Measurements from ENCODE around the gene GPHN.

The GPHN gene

DNA sequence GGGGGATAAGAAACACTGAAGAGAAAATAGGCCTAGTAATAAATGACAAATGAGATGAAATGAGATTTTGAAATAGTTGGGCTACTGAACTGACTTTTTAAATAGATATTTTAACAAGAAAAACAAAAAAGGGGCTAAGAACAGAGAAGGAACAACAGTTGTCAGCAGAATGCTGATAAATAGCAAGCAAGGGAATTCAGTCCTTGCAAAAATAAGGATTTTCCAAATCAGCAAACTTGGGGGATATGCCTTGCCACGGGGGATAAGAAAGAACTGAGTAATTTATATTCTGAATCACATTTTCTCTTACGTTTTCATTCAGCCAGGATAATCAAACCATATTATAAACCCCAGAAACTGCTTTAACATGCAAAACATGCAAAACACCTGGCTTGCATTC lies 34.7 kb upstream of the GPHN start:
- DNase-seq (ENCODE audit: low read depth), result no peak
- H3K4me3 ChIP-seq (ENCODE audit: low read depth, low read length), result no peak overlapping the region
- TF ChIP-seq, protein P1, sequence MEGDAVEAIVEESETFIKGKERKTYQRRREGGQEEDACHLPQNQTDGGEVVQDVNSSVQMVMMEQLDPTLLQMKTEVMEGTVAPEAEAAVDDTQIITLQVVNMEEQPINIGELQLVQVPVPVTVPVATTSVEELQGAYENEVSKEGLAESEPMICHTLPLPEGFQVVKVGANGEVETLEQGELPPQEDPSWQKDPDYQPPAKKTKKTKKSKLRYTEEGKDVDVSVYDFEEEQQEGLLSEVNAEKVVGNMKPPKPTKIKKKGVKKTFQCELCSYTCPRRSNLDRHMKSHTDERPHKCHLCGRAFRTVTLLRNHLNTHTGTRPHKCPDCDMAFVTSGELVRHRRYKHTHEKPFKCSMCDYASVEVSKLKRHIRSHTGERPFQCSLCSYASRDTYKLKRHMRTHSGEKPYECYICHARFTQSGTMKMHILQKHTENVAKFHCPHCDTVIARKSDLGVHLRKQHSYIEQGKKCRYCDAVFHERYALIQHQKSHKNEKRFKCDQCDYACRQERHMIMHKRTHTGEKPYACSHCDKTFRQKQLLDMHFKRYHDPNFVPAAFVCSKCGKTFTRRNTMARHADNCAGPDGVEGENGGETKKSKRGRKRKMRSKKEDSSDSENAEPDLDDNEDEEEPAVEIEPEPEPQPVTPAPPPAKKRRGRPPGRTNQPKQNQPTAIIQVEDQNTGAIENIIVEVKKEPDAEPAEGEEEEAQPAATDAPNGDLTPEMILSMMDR (IDR thresholded peaks at IDR 0.05; ENCODE audit: insufficient read depth, low read depth, low read length, missing control alignments), result no peak

DNA sequence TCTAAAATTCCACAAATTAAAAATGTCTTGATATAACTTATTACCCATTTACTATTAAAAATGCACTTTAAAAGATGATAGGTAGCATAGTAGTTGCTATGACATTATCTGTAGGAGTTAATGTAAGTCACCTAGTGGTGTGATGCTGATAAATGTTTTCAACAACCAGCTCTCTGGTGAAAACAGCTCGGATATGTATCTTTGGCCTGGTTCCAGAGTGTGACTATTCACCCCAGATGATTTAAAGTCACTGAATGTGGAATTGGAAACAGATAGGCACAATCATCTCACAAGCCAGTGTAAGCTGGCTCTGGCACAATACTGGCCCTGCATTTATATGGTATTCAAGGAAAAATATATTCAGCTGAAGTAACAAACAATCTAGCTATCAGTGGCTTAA lies 31.0 kb upstream of the GPHN start:
- TF ChIP-seq, protein P1 (IDR thresholded peaks at IDR 0.05; ENCODE audit: insufficient read depth, low read depth, low read length, missing control alignments), result no peak
- DNase-seq (ENCODE audit: low read depth), result no peak
- H3K4me3 ChIP-seq (ENCODE audit: low read depth, low read length), result no peak overlapping the region

DNA sequence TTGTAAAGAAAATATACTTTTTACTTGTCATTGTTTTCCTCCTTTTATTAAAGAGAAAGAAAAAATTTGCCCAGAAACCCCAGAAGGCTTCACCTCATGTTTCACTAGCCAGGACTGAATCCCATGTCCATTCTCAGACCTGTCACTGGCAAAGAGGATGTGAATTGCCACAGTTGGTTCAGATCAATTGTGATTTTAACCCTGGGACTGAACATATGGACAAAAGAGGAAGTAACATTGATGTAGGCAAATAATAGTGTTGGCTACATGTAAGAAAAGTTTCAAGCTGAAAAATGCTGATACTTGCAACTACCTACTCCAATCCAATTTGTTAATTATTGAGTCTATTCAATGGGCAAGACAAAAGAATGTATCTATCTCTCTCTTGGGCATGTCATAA lies 30.4 kb upstream of the GPHN start:
- no peak overlapping the region for H3K4me3 ChIP-seq (ENCODE audit: low read depth, low read length)
- TF ChIP-seq, protein P1 (IDR thresholded peaks at IDR 0.05; ENCODE audit: insufficient read depth, low read depth, low read length, missing control alignments), result no peak
- no peak for DNase-seq (ENCODE audit: low read depth)

DNA sequence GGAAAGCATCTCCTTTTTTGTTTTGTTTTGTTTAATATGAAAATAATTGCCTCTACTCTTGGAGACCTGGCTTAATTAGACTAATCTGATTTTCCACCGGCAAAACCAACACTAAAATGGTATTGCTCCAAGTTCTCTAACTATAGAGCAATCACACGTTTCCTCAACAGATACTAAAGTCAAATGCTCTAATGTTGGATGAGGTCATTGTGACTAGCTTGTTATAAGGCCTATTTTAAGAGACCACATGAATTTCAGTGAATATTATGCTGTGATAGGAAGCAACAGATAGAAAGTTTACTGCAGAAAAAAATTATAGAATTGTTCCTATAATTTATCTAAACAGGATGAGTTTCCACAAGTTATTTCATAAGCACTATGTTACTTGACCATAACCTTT lies 25.1 kb upstream of the GPHN start:
- TF ChIP-seq, protein P1 (IDR thresholded peaks at IDR 0.05; ENCODE audit: insufficient read depth, low read depth, low read length, missing control alignments), result no peak
- H3K4me3 ChIP-seq (ENCODE audit: low read depth, low read length), result no peak overlapping the region
- no peak for DNase-seq (ENCODE audit: low read depth)

DNA sequence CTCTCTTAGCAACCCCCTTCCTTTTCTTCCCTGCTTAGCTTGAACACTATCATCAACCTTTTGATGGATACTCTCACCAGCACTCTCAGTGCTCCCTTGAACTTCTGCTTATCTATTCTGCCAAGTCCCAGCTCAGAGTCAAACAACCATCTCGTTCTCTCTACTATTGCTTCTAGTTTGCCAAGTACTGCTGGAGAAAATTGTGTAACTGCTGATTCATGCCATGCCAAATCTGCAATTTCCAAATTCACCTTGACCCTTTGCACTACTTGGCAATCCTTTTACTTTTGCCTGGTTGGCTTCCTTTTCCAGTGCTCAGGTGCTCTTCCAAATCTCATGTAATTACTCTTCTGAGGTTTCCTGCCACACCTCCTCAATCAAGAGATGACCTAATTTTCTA lies 24.6 kb upstream of the GPHN start:
- no peak for DNase-seq (ENCODE audit: low read depth)
- no peak overlapping the region for H3K4me3 ChIP-seq (ENCODE audit: low read depth, low read length)
- TF ChIP-seq, protein P1 (IDR thresholded peaks at IDR 0.05; ENCODE audit: insufficient read depth, low read depth, low read length, missing control alignments), result no peak

DNA sequence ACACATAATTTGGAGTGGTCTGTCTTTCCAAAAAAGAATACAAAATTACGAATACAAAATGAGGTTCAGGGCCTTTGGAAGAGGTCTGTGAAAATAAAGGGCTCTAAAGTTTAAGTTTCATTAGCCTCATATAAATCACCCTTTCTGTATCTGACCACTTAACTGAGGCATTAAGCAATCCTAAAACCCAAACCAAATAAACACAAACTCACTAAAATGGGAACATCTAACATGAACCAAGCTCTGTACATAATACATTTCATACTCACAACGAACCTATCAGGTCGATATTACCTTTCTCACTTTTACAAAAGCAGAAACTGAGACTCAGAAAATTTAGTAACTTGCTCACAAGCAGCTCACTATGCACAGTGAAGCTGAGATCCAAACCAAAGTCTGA lies 22.9 kb upstream of the GPHN start:
- no peak for DNase-seq (ENCODE audit: low read depth)
- TF ChIP-seq, protein P1 (IDR thresholded peaks at IDR 0.05; ENCODE audit: insufficient read depth, low read depth, low read length, missing control alignments), result no peak
- no peak overlapping the region for H3K4me3 ChIP-seq (ENCODE audit: low read depth, low read length)

DNA sequence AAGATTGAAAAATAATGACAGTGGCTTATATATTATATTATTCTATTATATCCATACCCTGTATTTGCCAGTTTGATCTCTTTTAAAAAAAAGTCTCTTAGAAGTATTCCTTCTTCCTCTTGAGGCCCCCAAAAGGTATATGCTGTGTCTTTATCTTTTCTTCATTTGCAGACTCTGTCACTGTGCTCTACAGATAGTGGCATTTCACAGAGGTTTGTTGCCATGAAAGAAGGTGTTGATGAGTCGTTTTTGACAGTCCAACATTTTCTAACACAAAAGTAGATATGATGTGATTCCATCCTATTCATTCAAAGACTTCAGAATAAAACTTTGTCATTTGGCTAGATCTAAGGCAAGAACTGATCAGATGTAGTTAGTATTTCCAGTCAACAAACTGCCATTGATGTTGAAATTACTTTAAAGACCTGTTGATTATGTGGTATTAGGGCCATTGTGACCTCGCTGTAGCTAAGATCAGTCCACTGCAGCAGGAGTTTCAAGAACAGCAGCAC lies 22.0 kb upstream of the GPHN start, which contains the start of gene CCDC196:
Gene CCDC196 (plus strand): TSS at position 462 of the 512 bp plus-strand sequence. CDS start 132 bp downstream, outside the sequence.
- no peak within 1 kb of the TSS for H3K4me3 ChIP-seq (ENCODE audit: low read depth, low read length)
- DNase-seq (ENCODE audit: low read depth), result no peak
- TF ChIP-seq, protein P1 (IDR thresholded peaks at IDR 0.05; ENCODE audit: insufficient read depth, low read depth, low read length, missing control alignments), result no peak

Data from GM12865 (cell line).